HFF-Myc (cell line): ENCODE results near the gene EFCAB5.

Experiments used
- DNase-seq: peaks from one replicate; pipeline ENCODE4 v3.0.0-alpha.2; 2011; ENCODE audit warnings: low read depth; ENCODE audit errors: extremely low read depth
- H3K4me3 ChIP-seq: replicated peaks from 2 replicates; pipeline ENCODE4 v1.5.1; 2011; ENCODE audit warnings: low read depth, mild to moderate bottlenecking, control low read depth, low read length
- CTCF ChIP-seq: IDR thresholded peaks from 2 replicates; pipeline ENCODE4 v1.5.1; 2012; ENCODE audit warnings: mild to moderate bottlenecking, low read depth, low read length, control low read depth; ENCODE audit errors: missing control alignments

Gene EFCAB5

GRCh38 chr17:29977836-29978235 lies 36.4 kb downstream of the EFCAB5 start:
- no peak overlapping the region for H3K4me3 ChIP-seq
- no peak for DNase-seq
- no peak for TF ChIP-seq CTCF

GRCh38 chr17:29980261-29980660 lies 38.8 kb downstream of the EFCAB5 start:
- no peak for DNase-seq
- H3K4me3 ChIP-seq: no peak overlapping the region
- no peak for TF ChIP-seq CTCF

GRCh38 chr17:29982991-29983653 lies 41.7 kb downstream of the EFCAB5 start:
- TF ChIP-seq CTCF: no peak
- DNase-seq: no peak
- H3K4me3 ChIP-seq: no peak overlapping the region

- TF ChIP-seq CTCF: no peak
- H3K4me3 ChIP-seq: no peak overlapping the region
- no peak for DNase-seq
These were observed 55.0 kb downstream of the EFCAB5 start for GRCh38 chr17:29996458-29996857.

- H3K4me3 ChIP-seq: no peak overlapping the region
- DNase-seq: no peak
- no peak for TF ChIP-seq CTCF
These were observed 58.7 kb downstream of the EFCAB5 start for GRCh38 chr17:30000001-30000754.

- DNase-seq: no peak
- TF ChIP-seq CTCF: no peak
These were observed 59.4 kb downstream of the EFCAB5 start for GRCh38 chr17:30000755-30001257.

GRCh38 chr17:30002088-30002487 lies 60.7 kb downstream of the EFCAB5 start:
- no peak for TF ChIP-seq CTCF
- no peak overlapping the region for H3K4me3 ChIP-seq
- no peak for DNase-seq

More at GRCh38 chr17:30000755-30001257, 59.4 kb downstream of the EFCAB5 start:
- H3K4me3 ChIP-seq: no peak overlapping the region
